HG03025 (cell line): ENCODE measurements around the gene MON2.
"Not testable (repeated sequence)": the region's sequence is repeated elsewhere in the genome, so short reads cannot be mapped to it uniquely, and the experiment has no call there.

Source experiments
- ATAC-seq: cut with Tn5 transposase; IDR thresholded peaks from one replicate; pipeline ENCODE4 v1.9.1; 2021; ENCODE audit warnings: mild to moderate bottlenecking, moderate library complexity; ENCODE audit not compliant: unreplicated experiment, low FRiP score

Gene MON2

DNA sequence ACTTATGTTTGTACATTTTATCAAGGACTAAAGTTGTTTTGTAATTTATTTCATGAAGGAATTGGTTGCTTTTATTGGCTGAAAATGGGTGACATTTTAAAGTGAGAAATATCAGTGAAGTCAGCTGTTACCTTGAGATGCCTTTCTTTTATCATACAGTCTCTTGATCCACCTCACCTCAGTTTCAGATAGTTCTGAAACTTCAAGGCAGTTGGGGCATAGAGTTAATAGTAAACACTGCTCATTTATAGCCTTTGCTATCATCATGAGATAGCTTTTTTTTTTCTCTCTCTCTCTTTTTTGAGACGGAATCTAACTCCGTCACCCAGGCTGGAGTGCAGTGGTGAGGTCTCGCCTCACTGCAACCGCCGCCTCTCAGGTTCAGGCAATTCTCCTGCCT, 76.7 kb downstream of the MON2 start:
- ATAC-seq, result no peak

- ATAC-seq, result no peak
Measured at GRCh38 chr12:62543741-62544140, 77.1 kb downstream of the MON2 start.

- no peak for ATAC-seq
Measured at GRCh38 chr12:62552906-62553556, 86.4 kb downstream of the MON2 start.

GRCh38 chr12:62559366-62559765, 92.7 kb downstream of the MON2 start:
- ATAC-seq, result not testable (repeated sequence)

DNA sequence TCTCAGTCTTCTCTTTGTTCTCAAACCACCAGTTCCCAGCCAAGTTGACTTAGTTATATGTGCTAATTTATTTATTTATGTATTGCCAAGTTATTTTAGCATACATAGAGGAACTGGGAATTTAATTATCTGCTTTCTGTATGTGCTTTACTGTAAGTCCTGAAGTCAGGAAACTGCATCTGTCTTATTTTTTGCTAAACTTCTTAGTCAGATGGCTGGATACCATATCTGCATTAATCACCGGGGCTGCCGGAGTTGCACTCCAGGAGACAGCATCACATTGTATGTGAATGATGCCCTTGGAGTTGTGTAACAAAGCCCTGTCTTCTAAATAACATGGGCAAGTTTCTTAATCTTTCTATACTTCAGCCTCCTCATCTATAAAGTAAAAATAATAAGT, 96.2 kb downstream of the MON2 start:
- ATAC-seq, result no peak

DNA sequence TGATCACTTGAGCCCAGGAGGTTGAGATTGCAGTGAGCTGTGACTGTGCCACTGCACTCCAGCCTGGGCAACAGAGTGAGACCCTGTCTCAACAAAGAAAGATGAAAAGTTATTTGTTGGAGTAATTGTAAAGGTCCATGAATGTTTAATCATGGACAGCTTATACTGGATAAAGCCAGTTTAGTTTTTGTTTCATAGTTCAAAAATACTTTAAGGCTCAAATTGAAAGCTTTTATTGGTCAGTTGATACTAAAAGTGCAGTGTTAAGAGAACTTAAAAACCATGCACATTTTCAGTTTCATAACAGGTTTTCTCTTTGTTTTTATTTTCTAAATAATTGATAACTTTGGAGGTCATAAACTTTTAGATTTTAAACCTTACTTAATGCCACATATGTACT, 108.4 kb downstream of the MON2 start:
- no peak for ATAC-seq

GRCh38 chr12:62576503-62576902, 109.9 kb downstream of the MON2 start:
- no peak for ATAC-seq

GRCh38 chr12:62578726-62579125, 112.1 kb downstream of the MON2 start:
- no peak for ATAC-seq

DNA sequence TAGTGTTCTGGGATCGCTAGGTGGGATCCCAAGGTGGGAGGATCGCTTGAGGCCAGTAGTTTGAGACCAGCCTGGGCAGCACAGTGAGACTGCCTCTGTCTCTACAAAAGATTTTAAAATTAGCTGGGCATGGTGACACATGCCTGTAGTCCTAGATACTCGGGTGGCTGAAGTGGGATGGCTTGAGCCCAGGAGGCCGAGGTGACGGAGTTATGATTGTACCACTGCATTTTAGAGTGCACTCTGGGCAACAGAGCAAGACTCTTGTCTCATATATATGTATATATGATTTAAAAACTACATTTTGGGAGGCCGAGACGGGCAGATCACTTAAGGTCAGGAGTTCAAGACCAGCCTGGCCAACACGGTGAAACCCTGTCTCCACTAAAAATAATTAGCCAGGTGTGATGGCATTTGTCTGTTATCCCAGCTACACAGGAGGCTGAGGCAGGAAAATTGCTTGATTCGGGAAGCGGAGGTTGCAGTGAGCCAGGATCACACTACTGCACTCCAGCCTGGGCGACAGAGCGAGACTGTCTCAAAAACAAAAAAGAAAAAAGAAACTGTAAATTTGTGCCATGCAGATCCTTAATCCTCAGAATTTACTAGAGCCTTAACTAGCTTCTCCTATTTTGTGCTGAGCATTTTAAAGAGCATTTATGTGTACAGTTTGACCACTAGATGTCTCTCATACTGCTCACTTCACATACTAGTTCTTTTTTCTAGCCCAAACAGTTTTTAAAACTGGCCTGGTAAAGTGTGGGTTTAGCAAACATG, 114.8 kb downstream of the MON2 start:
- ATAC-seq, result peak; percentile 57

DNA sequence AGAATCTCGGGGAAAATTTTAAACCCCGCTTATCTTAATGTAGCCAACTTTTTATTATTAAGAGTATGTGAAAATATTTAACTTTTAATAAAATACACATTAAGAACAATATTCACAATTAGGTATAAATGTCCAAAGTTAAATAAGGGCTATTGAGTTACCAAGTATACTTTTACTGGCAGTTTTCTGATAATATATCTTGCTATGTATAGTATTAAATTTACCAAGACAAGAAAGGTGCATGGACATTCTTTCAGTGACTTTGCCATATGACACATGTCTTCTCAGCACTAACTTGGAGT, 115.4 kb downstream of the MON2 start:
- no peak for ATAC-seq

DNA sequence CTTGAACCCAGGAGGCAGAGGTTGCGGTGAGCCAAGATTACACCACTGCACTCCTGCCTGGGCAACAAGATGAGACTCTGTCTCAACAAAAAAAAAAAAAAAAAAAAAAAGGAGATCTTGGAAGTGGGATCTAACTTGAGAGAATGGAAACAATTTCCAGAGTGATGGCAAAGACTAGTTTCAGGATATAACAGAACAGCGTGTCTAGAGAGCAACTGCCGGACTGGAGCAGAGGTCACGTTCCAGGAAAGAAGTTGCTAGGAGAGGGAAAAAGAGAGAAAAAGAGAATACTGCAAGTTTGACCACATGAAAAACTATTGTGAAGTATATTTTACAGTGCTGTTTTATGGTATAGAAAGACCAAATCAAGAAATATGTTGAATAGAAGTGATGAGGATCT, 118.0 kb downstream of the MON2 start:
- ATAC-seq, result no peak

DNA sequence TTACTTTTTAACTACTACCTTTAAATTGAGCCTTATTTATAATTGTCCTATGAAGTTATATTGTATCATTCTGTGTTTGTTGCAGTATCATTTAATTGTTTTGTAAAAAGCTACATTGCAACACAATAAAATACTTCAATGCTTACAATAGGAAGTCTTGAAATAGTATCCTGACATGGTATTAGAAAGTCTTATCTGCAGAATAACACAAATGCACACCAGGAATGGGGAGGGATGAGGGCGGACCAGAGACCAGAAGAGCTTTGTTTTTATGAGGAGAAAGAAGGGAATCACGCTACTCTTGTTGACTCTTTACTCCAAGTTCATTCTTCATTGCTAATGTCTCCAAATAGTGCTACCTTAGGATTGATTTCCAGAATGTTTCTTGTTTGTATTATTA, 120.2 kb downstream of the MON2 start:
- no peak for ATAC-seq

- no peak for ATAC-seq
Measured at GRCh38 chr12:62588916-62589315, 122.3 kb downstream of the MON2 start.

GRCh38 chr12:62597253-62597652, 130.6 kb downstream of the MON2 start:
- ATAC-seq, result no peak

- no peak for ATAC-seq
Measured at GRCh38 chr12:62598846-62599245, 132.2 kb downstream of the MON2 start.

DNA sequence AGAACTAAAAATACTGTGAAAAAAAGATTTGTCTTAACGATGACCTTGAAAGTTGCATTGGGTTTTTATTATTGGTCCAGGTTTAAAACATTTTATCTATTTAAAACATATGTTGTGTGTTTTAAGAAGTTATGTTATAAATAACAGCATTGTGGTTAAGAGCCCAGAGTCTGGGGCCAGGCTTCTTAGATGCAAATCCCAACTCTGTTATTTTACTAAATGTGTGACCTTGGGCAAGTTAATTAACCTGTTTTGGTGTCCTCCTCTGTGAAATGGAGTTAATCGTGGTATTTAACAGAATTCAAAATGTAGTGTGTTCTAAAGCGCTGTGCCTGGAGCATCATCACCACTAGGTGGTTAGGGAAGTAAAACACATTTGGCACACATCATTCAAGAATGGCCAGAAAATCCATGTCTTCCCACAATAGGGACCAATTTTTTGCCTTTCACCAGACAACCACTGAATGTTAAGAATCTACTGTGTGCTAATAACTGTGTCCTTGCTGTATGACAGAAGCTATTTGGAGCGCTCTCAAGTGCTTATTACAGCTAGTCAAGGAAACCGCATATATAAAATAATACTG, 133.3 kb downstream of the MON2 start:
- ATAC-seq, result no peak

GRCh38 chr12:62601765-62602164, 135.1 kb downstream of the MON2 start:
- ATAC-seq, result no peak

DNA sequence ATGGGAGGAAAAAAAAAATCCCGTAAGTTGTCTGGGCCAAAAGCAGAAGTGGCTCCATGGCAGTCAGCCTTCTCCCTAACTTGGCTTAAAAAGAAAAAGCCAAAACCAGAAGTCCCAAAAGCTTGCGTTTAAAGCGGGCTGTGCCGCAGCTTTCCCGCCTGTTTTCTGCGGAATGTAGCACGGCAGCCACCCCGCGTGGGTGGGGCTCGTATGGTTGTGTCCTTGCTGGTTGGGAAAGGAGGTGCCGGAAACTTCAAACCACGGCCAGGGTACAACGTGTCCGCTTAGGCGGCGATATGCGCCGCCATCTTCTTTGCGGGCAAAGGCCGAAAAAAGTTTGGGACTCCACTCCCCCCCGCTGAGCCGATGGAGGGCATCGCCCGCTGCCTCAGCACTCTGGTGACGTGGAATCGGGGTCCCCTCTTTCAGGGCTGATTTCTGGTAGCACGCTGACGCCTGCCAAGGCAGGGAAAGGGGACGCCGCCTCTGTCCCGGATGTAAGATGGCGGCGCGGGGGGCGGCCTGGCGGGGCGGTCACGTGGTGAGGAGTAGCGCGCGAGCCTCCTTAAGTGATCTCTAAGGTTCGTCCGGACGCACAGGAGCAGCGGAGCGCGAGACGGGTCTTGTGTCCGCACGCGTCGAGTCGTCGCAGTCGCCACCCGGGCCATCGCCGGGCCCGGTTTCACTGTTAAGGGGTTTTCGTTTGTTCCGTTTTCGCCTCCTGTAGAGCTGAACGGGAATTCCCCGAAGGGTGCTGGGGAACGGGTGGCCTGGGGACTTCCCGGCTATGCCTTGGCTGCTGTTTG, 135.8 kb downstream of the MON2 start:
- ATAC-seq, result peak; percentile 63

DNA sequence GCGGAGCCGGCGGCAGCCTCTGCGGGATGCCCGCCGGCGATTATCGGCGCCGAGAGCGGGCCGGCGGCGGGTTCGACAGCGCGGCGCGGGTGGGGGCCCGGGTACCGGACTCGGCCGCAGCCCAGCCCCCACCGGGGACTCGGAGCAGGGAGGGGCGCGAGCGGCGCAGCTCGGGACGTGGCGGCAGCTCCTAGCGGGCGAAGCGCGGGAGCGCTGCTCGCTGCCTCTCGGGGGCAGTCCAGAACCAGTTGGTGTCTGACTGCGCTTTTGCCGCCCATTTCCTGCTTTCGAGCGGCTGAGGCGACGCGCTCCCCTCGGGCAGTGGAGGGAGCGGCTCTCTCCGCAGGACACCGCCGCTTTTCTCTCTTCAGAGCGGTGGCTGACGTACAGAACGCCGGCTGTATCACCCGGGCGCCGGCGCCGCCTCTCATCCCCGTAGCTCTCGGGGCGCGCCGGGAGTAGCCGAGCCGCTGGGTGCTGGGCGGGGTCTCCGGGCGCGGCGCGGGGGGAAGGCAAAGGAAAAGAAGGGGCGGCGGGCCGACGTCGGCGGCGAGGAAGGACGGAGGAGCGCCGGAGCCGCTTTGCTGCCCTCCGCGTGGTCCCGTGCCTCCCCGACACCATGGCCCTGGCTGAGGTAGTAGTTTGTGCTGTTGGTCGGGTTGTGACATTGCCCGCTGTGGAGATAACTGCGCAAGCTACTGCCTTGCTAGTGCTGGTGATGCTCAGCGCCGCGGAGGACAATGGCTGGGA, 136.6 kb downstream of the MON2 start:
- peak; percentile 72 for ATAC-seq

DNA sequence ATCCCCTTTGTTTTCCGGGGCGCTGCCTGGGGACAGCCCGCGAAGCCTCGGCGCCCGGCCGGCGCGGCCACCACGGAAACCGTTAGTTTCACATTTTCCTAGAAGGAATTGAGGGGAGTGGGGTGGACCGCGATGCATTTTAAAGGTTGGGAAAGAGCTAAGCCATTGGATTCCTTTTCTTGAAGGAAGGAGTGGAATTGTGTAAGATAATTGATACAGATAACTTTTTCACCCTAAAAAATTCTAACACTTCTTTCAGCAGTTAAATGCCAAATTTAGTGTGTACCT, 137.1 kb downstream of the MON2 start:
- ATAC-seq, result no peak

- ATAC-seq, result no peak
Measured at GRCh38 chr12:62604373-62604772, 137.7 kb downstream of the MON2 start.
